Psoas muscle (tissue), 8 donors: ENCODE data around the gene TMEM248. TPM values are rescaled to one million over a fixed set of nuclear protein-coding genes. Genes with fewer than 3 reads are reported as not detected.
"Not testable (repeated sequence)": the region's sequence is repeated elsewhere in the genome, so short reads cannot be mapped to it uniquely, and the experiment has no call there.

Experiments used
- ATAC-seq, 4 donors: fragments of 200-7000 bp; cut with Tn5 transposase; one replicate each; pipeline ENCODE4 v1.9.1; 2020; ENCODE audit warnings: moderate library complexity in 3 of 4, mild to moderate bottlenecking in 2 of 4
- DNase-seq, 2 donors: peaks; one replicate each; pipeline ENCODE4 v3.0.0-alpha.2; 2020
- H3K27ac ChIP-seq: fragments of 200-600 bp; one replicate; pipeline ENCODE4 v1.8.0; 2022
- H3K27me3 ChIP-seq, 3 donors: fragments of 200-600 bp in 1 of 3; one replicate each; pipeline versions ENCODE4 v1.6.1 to v1.8.0; 2013 to 2022; ENCODE audit warnings: low read length in 2 of 3, mild to moderate bottlenecking in 2 of 3, moderate library complexity in 1 of 3; ENCODE audit not compliant: insufficient read depth in 3 of 3
- H3K36me3 ChIP-seq, 2 donors: fragments of 200-600 bp in 1 of 2; one replicate each; pipeline versions ENCODE4 v1.6.1 to v1.8.0; 2013 to 2022; ENCODE audit warnings: low read depth in 1 of 2, mild to moderate bottlenecking in 1 of 2, moderate library complexity in 1 of 2; ENCODE audit not compliant: insufficient read depth in 1 of 2
- H3K4me1 ChIP-seq: fragments of 200-600 bp; one replicate; pipeline ENCODE4 v1.8.0; 2022
- H3K4me3 ChIP-seq: fragments of 200-600 bp; one replicate; pipeline ENCODE4 v1.8.0; 2022; ENCODE audit warnings: mild to moderate bottlenecking
- H3K9me3 ChIP-seq: fragments of 200-600 bp; one replicate; pipeline ENCODE4 v1.8.0; 2022
- WGBS, 3 donors: extraction: QIAGEN DNeasy Blood & Tissue Kit; methylation state at CpG; one replicate each; pipeline versions ENCODE4 v1.1.6 to v1.1.7; 2013; 5-methylcytosine and 5-hydroxymethylcytosine counted together
- intact Hi-C, 2 donors: fragments of 100-400 bp; cut with DNase I; formaldehyde crosslinking; loops; one replicate each; pipeline versions ENCODE4 v1.11.0 to v1.14.2; 2022
- long read RNA-seq, 2 donors: library from polyadenylated mRNA; unstranded; transcript quantifications; one replicate each; pipeline ENCODE4 v2.0.0, GENCODE V29; 2021
- polyA plus RNA-seq, 3 donors: library from polyadenylated mRNA; stranded (reverse); fragments of 200-250 nt; gene quantifications; one replicate each; pipeline ENCODE4 v1.2.3, GENCODE V29; 2013
- total RNA-seq, 4 donors: library from RNA; stranded (reverse); fragmentation: NEBNext Ultra II Directional in 2 of 4; extraction: Animal tissue kit (Norgen Biotek cat#: 25700) in 2 of 4; gene quantifications; one replicate each; pipeline versions ENCODE4 v1.2.1 to v1.2.4, GENCODE V29; 2021 to 2023
- TF ChIP-seq, protein P1 (sequence below): fragments of 200-600 bp; IDR thresholded peaks from one replicate; pipeline ENCODE4 v1.8.0; 2022; ENCODE audit warnings: antibody characterized with exemption
- donor health status: healthy with polysubstance abuse.
- donor health status: DM: no; HTN: no; CAD: no; lungs with moderate emphysema.
- donor health status: Bipolar disorder and iron deficiency.
- donor health status: healthy.
- donor health status: DM: yes; HTN: yes; CAD: no.
- donor health status: DM: no; HTN: no; CAD: no.
- donor health status: DM: no; HTN: no; CAD: no.
- donor health status: DM: yes; HTN: yes; CAD: no.

The TMEM248 gene, protein sequence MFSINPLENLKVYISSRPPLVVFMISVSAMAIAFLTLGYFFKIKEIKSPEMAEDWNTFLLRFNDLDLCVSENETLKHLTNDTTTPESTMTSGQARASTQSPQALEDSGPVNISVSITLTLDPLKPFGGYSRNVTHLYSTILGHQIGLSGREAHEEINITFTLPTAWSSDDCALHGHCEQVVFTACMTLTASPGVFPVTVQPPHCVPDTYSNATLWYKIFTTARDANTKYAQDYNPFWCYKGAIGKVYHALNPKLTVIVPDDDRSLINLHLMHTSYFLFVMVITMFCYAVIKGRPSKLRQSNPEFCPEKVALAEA
- total RNA-seq (10 to 100 TPM; 33.9 to 38.6 (median 37.0) TPM), polyA plus RNA-seq (10 to 100 TPM; 16.0 to 33.4 (median 30.6) TPM)
- long read RNA-seq, donor 1, full-length matches to known transcripts: 7 of 11 reads
- long read RNA-seq, donor 1, partial matches to known transcripts: 2 of 11 reads
- long read RNA-seq, donor 1, other reads (novel, unspliced or antisense): 2 of 11 reads
- long read RNA-seq, donor 2, full-length matches to known transcripts: 27 of 38 reads
- long read RNA-seq, donor 2, partial matches to known transcripts: 5 of 38 reads
- long read RNA-seq, donor 2, other reads (novel, unspliced or antisense): 6 of 38 reads

DNA sequence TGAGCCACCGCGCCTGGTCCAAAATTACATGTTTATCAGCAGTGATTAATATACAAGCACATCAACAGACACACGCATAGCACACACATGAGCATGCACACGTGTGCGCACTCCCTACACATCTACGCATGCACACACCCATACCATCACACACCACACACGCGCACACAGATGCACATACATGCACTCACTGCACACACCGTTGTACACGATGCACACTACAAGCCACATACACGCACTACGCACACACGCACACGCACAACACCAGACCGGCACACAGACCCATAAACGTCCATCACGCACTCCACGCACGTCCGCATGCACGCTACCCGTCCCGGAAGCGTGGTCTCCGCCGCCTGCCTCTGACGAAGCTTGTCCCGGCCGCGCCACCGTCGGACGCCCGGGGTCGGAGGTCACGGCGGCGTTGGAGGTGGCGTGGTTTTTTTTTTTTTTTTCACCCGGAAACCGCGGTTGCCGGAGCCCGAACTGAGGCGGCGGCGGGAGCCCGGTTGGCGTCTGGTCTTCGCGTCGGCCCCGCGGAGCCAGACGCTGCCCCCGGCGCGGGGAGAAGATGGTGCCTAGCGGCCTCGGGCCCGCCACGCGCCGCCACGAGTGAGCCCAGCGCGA is at the start of gene TMEM248:
Gene TMEM248 (plus strand): TSS at position 457 of the 627 bp plus-strand sequence. CDS start 20,641 bp downstream, outside the sequence.
- peak within 1 kb of the TSS; percentile 84 for H3K27ac ChIP-seq
- no peaks in the 10 kb centered on the region for H3K9me3 ChIP-seq
- intact Hi-C loops: loop anchor here in 1 of 2 donors (5.0 kb wide), 1 partner anchor 59 kb away; no protein-coding TSS in a partner anchor
- H3K4me3 ChIP-seq: peak within 1 kb of the TSS; percentile 83
- H3K27me3 ChIP-seq: no peaks in the 10 kb centered on the region
- ATAC-seq (peak; percentile 94 to 98 (median 98)), DNase-seq (peak; percentile 96)
- peaks cover 44% of the 10 kb centered on the region for H3K4me1 ChIP-seq
- WGBS, 3 donors: 1 to 2% (median 2%) methylated on average over 38 to 67 of the region's 67 CpGs
- peaks cover 0 to 6% of the 10 kb centered on the region in 2 donors for H3K36me3 ChIP-seq
- TF ChIP-seq, protein P1, sequence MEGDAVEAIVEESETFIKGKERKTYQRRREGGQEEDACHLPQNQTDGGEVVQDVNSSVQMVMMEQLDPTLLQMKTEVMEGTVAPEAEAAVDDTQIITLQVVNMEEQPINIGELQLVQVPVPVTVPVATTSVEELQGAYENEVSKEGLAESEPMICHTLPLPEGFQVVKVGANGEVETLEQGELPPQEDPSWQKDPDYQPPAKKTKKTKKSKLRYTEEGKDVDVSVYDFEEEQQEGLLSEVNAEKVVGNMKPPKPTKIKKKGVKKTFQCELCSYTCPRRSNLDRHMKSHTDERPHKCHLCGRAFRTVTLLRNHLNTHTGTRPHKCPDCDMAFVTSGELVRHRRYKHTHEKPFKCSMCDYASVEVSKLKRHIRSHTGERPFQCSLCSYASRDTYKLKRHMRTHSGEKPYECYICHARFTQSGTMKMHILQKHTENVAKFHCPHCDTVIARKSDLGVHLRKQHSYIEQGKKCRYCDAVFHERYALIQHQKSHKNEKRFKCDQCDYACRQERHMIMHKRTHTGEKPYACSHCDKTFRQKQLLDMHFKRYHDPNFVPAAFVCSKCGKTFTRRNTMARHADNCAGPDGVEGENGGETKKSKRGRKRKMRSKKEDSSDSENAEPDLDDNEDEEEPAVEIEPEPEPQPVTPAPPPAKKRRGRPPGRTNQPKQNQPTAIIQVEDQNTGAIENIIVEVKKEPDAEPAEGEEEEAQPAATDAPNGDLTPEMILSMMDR: no peak

DNA sequence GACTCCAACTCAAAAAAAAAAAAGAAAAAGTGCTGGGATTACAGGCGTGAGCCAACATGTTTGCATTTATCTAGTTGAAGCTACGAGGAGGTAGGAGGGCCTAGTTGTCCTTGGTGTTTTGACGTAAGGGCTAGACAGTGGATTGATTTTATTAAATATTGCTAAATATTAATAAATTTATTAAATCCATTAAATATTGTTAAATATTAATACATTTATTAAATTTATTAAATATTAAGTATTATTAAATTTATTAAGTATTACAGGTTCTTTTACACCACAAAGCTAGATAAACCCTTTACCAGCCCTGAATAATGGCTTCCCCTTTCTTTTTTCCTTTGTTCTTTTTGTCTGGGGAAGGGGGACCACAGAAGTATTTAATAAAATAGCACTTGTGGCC is 47.5 kb upstream of the TMEM248 start:
- TF ChIP-seq, protein P1: no peak
- WGBS, 3 donors: 95 to 96% (median 95%) methylated on average over 3 of the region's 3 CpGs
- DNase-seq (no peak), ATAC-seq (no peak)
- no peaks in the 10 kb centered on the region for H3K9me3 ChIP-seq
- H3K36me3 ChIP-seq: peaks cover 0 to 10% of the 10 kb centered on the region in 2 donors
- H3K4me1 ChIP-seq: no peaks in the 10 kb centered on the region
- no peak overlapping the region for H3K27ac ChIP-seq
- intact Hi-C loops: no loop called here
- no peaks in the 10 kb centered on the region for H3K27me3 ChIP-seq
- no peak overlapping the region for H3K4me3 ChIP-seq

DNA sequence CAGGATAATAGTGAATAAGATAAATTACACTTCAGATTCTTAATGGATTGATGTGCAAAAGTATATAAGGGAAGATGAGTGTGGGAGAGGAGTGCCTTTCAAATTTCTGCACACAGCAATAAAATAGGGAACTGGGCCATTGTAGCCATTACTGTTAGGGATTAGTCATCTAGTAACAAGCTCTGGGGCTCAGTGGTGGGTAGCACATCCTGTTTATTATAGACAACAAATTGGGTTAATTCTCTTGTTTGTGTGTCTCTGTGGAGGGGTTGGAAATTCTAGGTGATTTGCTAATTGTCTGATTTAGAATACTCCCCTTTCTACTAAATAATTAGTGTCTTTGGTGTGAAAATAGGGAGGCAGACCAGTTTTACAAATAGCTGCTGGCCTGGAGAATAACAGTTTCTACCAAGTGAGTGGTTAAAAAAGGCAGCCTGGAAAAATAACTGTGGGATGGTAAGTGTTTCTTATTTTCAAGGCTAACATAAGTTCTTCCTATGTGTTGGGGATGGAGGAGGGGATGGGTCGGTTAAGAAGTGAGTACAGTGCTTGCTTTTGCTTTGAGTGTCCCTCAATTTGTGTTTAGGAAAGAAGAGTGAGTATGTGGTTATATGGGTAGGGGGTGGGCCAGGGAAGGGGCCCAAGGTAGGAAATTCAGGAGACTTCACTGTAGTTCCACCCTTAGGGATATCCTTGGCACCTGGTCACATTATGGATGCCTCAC is 43.3 kb upstream of the TMEM248 start:
- TF ChIP-seq, protein P1: no peak
- H3K27ac ChIP-seq: no peak overlapping the region
- ATAC-seq (no peak), DNase-seq (no peak)
- no peaks in the 10 kb centered on the region for H3K27me3 ChIP-seq
- H3K4me1 ChIP-seq: no peaks in the 10 kb centered on the region
- 85 to 100% (median 89%) methylated on average over 1 of the region's 1 CpG for WGBS, 3 donors
- no peak overlapping the region for H3K4me3 ChIP-seq
- no peaks in the 10 kb centered on the region for H3K9me3 ChIP-seq
- intact Hi-C loops: no loop called here
- peaks cover 0 to 34% of the 10 kb centered on the region in 2 donors for H3K36me3 ChIP-seq

DNA sequence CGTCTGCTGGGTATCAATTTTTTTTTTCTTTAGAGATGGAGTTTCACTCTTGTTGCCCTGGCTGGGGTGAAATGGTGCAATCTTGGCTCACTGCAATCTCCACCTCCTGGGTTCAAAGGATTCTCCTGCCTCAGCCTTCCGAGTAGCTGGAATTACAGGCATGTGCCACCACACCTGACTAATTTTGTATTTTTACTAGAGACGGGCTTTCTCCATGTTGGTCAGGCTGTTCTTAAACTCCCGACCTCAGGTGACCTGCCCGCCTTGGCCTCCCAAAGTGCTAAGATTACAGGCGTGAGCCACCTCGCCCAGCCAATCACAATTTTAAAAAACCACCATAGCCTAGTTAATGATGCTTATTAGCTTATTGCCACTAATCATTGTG is 42.7 kb upstream of the TMEM248 start:
- ATAC-seq, H3K27ac ChIP-seq, H3K4me1 ChIP-seq, intact Hi-C loops, H3K27me3 ChIP-seq, H3K4me3 ChIP-seq, H3K9me3 ChIP-seq, DNase-seq: not testable (repeated sequence)
- WGBS, 3 donors: 75 to 82% (median 77%) methylated on average over 7 of the region's 7 CpGs
- H3K36me3 ChIP-seq: peaks cover 0 to 40% of the 10 kb centered on the region in 2 donors
